GM20000 (cell line): ENCODE measurements around the gene EIF4E2.
A peak's percentile ranks its signal among the peaks of the same experiment; 100 is the strongest.

Experiments
- DNase-seq: peaks from one replicate; pipeline ENCODE4 v3.0.0; 2012; ENCODE audit warnings: low spot score
- CTCF ChIP-seq: IDR thresholded peaks from 2 replicates; pipeline ENCODE4 v1.5.1; 2012; ENCODE audit warnings: mild to moderate bottlenecking, control low read depth; ENCODE audit errors: extremely low read depth, missing control alignments

The EIF4E2 gene

GRCh38 chr2:232515639-232516038, 34.9 kb upstream of the EIF4E2 start:
- TF ChIP-seq CTCF: no peak
- no peak for DNase-seq

GRCh38 chr2:232516551-232516950, 33.9 kb upstream of the EIF4E2 start:
- no peak for TF ChIP-seq CTCF
- DNase-seq: no peak

- no peak for TF ChIP-seq CTCF
- no peak for DNase-seq
These were observed 31.6 kb upstream of the EIF4E2 start for GRCh38 chr2:232518844-232519243.

DNA sequence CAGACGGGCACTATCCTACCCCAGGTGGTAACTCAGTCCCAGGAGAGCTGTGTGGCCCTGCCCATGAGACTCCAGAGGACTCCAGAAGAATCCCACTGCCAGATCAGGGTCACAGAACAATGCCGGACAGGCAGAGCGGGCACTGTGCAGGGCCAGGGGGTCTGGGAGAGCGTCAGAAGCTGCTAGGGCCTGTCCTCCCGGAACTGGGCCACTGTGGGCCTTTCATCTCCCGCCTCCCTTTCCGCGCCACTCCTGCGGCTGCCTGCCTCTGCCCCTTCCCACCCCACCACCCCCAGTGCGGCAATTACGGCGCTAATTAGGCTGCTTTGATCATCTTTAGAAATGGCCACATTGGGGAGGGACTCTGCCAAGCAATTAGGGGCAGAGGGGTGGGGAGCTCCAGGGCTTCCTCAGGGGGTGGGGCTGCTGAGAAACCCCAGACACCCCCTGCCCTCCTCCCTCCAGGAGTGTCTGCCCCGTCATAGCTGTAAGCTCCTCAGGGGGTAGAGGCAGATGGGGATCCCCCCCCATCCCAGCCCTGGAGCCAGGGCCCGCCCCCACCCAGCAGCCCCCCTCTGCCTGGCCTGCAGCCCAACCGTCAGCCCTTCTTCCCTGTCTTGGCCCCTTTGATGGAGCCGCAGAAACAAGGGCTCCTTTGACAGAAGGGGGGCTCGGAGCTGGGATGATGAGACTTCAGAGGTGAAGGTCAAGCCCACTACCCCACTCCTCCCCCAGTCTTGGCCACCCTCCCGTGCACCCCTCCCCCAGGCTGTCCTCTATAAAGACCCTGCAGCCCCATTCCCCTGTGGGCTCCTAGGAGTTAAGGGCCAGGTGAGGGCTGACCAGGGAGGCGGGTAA, 30.7 kb upstream of the EIF4E2 start, which contains the start of gene PRSS56:
TSS of gene PRSS56 (plus strand) at position 808 of the 858 bp plus-strand sequence. CDS start 211 bp downstream, outside the sequence.
- no peak for TF ChIP-seq CTCF
- no peak for DNase-seq

DNA sequence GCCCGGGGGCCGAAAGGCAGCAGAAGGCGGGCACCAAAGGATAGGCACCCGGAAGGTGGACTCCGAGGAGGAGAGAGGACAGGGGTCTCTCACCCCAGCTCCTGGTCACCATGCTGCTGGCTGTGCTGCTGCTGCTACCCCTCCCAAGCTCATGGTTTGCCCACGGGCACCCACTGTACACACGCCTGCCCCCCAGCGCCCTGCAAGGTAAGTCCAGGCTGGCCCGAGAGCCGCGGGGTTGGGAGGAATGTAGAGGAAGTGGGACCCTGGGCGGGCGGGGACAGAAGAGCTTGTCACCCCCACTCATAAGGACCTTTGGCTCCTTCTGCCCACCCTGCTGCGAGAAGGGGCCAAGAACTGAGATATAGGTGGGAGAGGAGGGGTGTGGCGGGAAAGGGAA, 30.0 kb upstream of the EIF4E2 start:
- no peak for DNase-seq

DNA sequence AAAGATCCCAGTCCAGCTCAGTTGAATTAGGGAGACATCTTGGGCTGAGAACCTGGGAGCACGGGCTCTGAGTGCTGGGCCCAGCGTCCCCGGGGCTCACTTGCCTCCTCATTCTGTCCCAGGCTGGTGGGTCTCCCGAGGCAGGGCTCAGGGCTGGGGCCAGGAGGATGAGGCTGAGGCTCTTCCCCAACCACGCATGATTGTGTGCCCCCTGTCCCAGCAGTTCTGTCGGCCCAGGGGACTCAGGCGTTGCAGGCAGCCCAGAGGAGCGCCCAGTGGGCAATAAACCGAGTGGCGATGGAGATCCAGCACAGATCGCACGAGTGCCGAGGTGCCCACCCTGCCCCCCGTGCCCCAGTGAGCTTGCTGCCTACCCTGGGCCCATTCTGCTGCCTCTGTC, 29.4 kb upstream of the EIF4E2 start:
- no peak for DNase-seq
- no peak for TF ChIP-seq CTCF

More for the DNA sequence above, 30.0 kb upstream of the EIF4E2 start:
- no peak for TF ChIP-seq CTCF

DNA sequence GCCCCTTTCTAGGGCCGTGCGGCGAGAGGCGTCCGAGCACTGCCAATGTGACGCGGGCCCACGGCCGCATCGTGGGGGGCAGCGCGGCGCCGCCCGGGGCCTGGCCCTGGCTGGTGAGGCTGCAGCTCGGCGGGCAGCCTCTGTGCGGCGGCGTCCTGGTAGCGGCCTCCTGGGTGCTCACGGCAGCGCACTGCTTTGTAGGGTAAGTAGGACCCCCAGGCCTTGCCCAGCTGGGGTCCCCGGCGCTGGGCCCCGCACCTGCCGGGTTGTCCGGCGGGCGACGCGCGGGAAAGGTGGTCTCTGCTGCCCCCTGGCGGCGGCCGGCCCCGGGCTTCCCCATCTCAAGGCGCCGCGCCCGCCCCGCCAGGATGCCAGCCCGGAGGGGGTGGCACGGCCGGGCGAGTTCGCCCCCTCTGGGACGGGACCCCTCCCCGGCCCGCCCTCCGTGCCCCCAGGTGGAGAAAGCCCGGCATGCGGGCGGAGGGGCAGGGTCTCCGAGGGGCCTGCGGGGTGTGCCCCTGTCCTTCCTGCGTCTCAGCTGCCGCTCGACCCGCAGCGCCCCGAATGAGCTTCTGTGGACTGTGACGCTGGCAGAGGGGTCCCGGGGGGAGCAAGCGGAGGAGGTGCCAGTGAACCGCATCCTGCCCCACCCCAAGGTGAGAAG, 28.4 kb upstream of the EIF4E2 start:
- peak; percentile 95 for DNase-seq
- peak; percentile 72 for TF ChIP-seq CTCF
